Measurements from ENCODE around the gene TMEM115. TPM values are rescaled to one million over a fixed set of nuclear protein-coding genes. Genes with fewer than 3 reads are reported as not detected.
A peak's percentile ranks its signal among the peaks of the same experiment; 100 is the strongest.

TMEM115 gene
- total and polyA plus RNA-seq, 9 of the 15 experiments (the other 6 are each of a cell fraction or from before 2014, with no cell fraction given), result 1.6 to 26.9 (median 14.1) TPM

- TF ChIP-seq PRMT5 (CRISPR knock-in tag; IDR thresholded peaks at IDR 0.05) (no peak), GTF2E2 (tag; IDR thresholded peaks at IDR 0.05) (no peak), SRSF1 (IDR thresholded peaks at IDR 0.05; ENCODE audit: low read depth, low read length) (no peak), SIN3B (IDR thresholded peaks at IDR 0.05; ENCODE audit: low read depth) (no peak)
Measured at GRCh38 chr3:50341537-50341936, 17.8 kb downstream of the TMEM115 start (continued).

- peak within 1 kb of the TSS; percentile 72 for H3K4me2 ChIP-seq (ENCODE audit: insufficient read depth, low read length)
- intact Hi-C loops (cut with micrococcal nuclease), result no loop called here
- peak; percentile 56 for ATAC-seq
- peaks cover 3% of the 10 kb centered on the region for H3K9me1 ChIP-seq (ENCODE audit: control insufficient read depth, insufficient read depth, low read length)
- peaks cover 10% of the 10 kb centered on the region; the same call in 2 of the 3 replicates for H3K36me3 ChIP-seq (ENCODE audit: control insufficient read depth, insufficient read depth, low read length)
- FAIRE-seq, result no peak
- CTCF ChIA-PET (ENCODE audit: low intra/inter-chr PET ratio), result no interaction called here
- H2AFZ ChIP-seq (ENCODE audit: low read depth, low read length), result peak within 1 kb of the TSS; percentile 63; the same call in 1 of the 2 replicates
- no peaks in the 10 kb centered on the region for H4K20me1 ChIP-seq (replicated peaks; ENCODE audit: control insufficient read depth, insufficient read depth, low read length)
- POLR2A ChIA-PET, result interaction anchor here (0.5 to 1.5 kb wide), 3 partner anchors 10 to 242 kb away, joined by 3 to 5 read pairs (median 4); partner anchors contain the start of genes CYB561D2, NPRL2 and TUSC2
- peak within 1 kb of the TSS; percentile 95 to 98 for H3K9ac ChIP-seq (ENCODE audit: insufficient read depth in 1 of 2, low read depth in 2 of 2, low read length in 2 of 2)
- WGBS (ENCODE audit: insufficient coverage, low coverage, missing lambda C conversion rate), result 41% methylated on average over 34 of the region's 85 CpGs
- in situ Hi-C loops (cut with MboI), result no loop called here
- no peaks in the 10 kb centered on the region for H3K27me3 ChIP-seq (ENCODE audit: control insufficient read depth in 2 of 2, insufficient read depth in 2 of 2, low read length in 2 of 2)
- peak; percentile 56 to 77 (median 62) for DNase-seq (ENCODE audit: extremely low read depth in 1 of 4, low spot score in 3 of 4)
- peak within 1 kb of the TSS; percentile 96 for H3K4me3 ChIP-seq
- H3K79me2 ChIP-seq (ENCODE audit: control insufficient read depth, insufficient read depth, low read length), result peaks cover 50% of the 10 kb centered on the region
- H3K4me1 ChIP-seq (replicated peaks in 1 of 2; ENCODE audit: control insufficient read depth in 2 of 2, insufficient read depth in 2 of 2, low read length in 2 of 2), result peaks cover 27 to 59% of the 10 kb centered on the region in 2 experiments; a peak in 4 of 5 replicates
- peak within 1 kb of the TSS; percentile 99 for H3K27ac ChIP-seq (ENCODE audit: extremely low read depth, low read depth, low read length)
- H3K9me3 ChIP-seq (replicated peaks; ENCODE audit: control insufficient read depth, insufficient read depth, low read depth, low read length), result no peaks in the 10 kb centered on the region
- TSS peak; percentile 20 for BruUV-seq (replicated peaks)
- TF ChIP-seq ZNF785 (CRISPR knock-in tag; IDR thresholded peaks at IDR 0.05) (no peak), STAG1 (CRISPR knock-in tag; IDR thresholded peaks at IDR 0.05; ENCODE audit: borderline replicate concordance) (no peak), ZNF384 (IDR thresholded peaks at IDR 0.05; ENCODE audit: low read depth, low read length) (no peak), USF2 (CRISPR knock-in tag; IDR thresholded peaks at IDR 0.05) (peak; percentile 28; the same call in 1 of the 2 replicates), NCOA1 (IDR thresholded peaks at IDR 0.05; ENCODE audit: low read depth) (no peak), JUND (IDR thresholded peaks at IDR 0.05; ENCODE audit: borderline replicate concordance, low read depth, low read length) (no peak), JUND (tag; IDR thresholded peaks at IDR 0.05; ENCODE audit: borderline replicate concordance, low read depth, low read length) (no peak), PRMT5 (CRISPR knock-in tag; IDR thresholded peaks at IDR 0.05) (no peak), SMAD1 (IDR thresholded peaks at IDR 0.05; ENCODE audit: low read depth, low read length, partially characterized antibody) (no peak), ZNF766 (CRISPR knock-in tag; conservative IDR thresholded peaks at IDR 0.05) (no peak), XRCC4 (IDR thresholded peaks at IDR 0.05; ENCODE audit: extremely low read depth, insufficient read depth, insufficient read length) (no peak), ARID2 (IDR thresholded peaks at IDR 0.05) (no peak), MEIS2 (IDR thresholded peaks at IDR 0.05; ENCODE audit: partially characterized antibody) (no peak), NR3C1 (CRISPR knock-in tag; IDR thresholded peaks at IDR 0.05) (peak; percentile 79; the same call in 1 of the 2 replicates), PTTG1 (tag; IDR thresholded peaks at IDR 0.05; ENCODE audit: low read depth) (no peak), USF1 (CRISPR knock-in tag; IDR thresholded peaks at IDR 0.05) (peak; percentile 58), ZNF77 (CRISPR knock-in tag; IDR thresholded peaks at IDR 0.05) (no peak), SAFB (IDR thresholded peaks at IDR 0.05; ENCODE audit: borderline replicate concordance, low read depth, low read length) (no peak)
Measured at GRCh38 chr3:50340448-50341329, 18.6 kb downstream of the TMEM115 start, which contains the start of gene RASSF1. Gene RASSF1, minus strand, starts transcription at chr3:50340836. Its CDS starts 31 bp downstream, at chr3:50340805.
